Neutrophil (primary cell): ENCODE results near the gene SLC25A26.

Source experiments
- H3K27ac ChIP-seq: fragments of 200-600 bp; sonication (generic); 2 replicates; pipeline ENCODE4 v1.5.1; 2016; ENCODE audit warnings: mild to moderate bottlenecking, moderate library complexity
- H3K27me3 ChIP-seq: fragments of 200-600 bp; sonication (generic); 2 replicates; pipeline ENCODE4 v1.6.0; 2016; ENCODE audit warnings: mild to moderate bottlenecking
- H3K36me3 ChIP-seq: fragments of 200-600 bp; sonication (generic); 2 replicates; pipeline ENCODE4 v1.5.1; 2017
- H3K4me1 ChIP-seq, 2 experiments: fragments of 200-600 bp in 1 of 2; sonication (generic) in 1 of 2; 1 replicate in 1 of 2; 2 replicates in 1 of 2; pipeline versions ENCODE4 v1.5.1 to v1.6.1; 2013 to 2016; ENCODE audit warnings: low read depth in 1 of 2, low read length in 1 of 2, mild to moderate bottlenecking in 1 of 2, moderate library complexity in 1 of 2; ENCODE audit not compliant: control insufficient read depth in 1 of 2, insufficient read depth in 1 of 2
- H3K4me3 ChIP-seq, 2 experiments: fragments of 200-600 bp in 1 of 2; sonication (generic) in 1 of 2; 1 replicate in 1 of 2; 2 replicates in 1 of 2; pipeline ENCODE4 v1.5.1; 2013 to 2016; ENCODE audit warnings: low read depth in 1 of 2, low read length in 1 of 2, mild to moderate bottlenecking in 1 of 2, moderate library complexity in 1 of 2
- H3K9me3 ChIP-seq: fragments of 200-600 bp; sonication (generic); 2 replicates; pipeline ENCODE4 v1.5.1; 2016
- TF ChIP-seq, protein P1 (sequence below): fragments of 200-600 bp; sonication (generic); IDR thresholded peaks from 2 replicates; pipeline ENCODE4 v1.5.1; 2016; ENCODE audit warnings: antibody characterized with exemption

SLC25A26 gene

GRCh38 chr3:66362541-66362941 lies 141.7 kb downstream of the SLC25A26 start:
- Histone ChIP-seq H3K9me3 (no peaks in the 10 kb centered on the region), H3K4me3 (no peak overlapping the region), H3K4me1 (no peaks in the 10 kb centered on the region), H3K27ac (no peak overlapping the region), H3K36me3 (no peaks in the 10 kb centered on the region), H3K27me3 (no peaks in the 10 kb centered on the region)
- TF ChIP-seq, protein P1, sequence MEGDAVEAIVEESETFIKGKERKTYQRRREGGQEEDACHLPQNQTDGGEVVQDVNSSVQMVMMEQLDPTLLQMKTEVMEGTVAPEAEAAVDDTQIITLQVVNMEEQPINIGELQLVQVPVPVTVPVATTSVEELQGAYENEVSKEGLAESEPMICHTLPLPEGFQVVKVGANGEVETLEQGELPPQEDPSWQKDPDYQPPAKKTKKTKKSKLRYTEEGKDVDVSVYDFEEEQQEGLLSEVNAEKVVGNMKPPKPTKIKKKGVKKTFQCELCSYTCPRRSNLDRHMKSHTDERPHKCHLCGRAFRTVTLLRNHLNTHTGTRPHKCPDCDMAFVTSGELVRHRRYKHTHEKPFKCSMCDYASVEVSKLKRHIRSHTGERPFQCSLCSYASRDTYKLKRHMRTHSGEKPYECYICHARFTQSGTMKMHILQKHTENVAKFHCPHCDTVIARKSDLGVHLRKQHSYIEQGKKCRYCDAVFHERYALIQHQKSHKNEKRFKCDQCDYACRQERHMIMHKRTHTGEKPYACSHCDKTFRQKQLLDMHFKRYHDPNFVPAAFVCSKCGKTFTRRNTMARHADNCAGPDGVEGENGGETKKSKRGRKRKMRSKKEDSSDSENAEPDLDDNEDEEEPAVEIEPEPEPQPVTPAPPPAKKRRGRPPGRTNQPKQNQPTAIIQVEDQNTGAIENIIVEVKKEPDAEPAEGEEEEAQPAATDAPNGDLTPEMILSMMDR, result no peak

DNA sequence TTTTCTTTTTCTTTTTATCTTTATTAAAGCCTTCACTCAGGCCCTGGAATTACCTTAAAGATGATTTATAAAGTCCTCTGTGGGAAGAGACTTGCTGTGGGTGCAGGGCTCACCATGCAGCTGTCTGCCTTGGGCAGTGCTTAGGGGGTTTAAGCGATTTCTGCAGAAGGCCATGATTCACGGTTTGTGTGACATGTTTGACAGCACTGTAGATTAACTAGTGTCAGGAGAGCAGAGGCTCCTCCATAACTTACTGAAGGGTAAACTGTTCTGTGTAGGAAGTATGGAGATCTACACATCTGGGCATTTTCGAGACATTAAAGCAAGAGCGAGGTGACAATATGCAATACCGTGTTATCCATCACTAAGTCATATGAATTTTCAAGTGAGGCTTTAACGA lies 142.3 kb downstream of the SLC25A26 start:
- Histone ChIP-seq H3K9me3 (no peaks in the 10 kb centered on the region), H3K36me3 (no peaks in the 10 kb centered on the region), H3K4me1 (no peaks in the 10 kb centered on the region), H3K4me3 (no peak overlapping the region), H3K27me3 (no peaks in the 10 kb centered on the region), H3K27ac (no peak overlapping the region)
- TF ChIP-seq, protein P1, result no peak

- H3K4me3 ChIP-seq, result no peak overlapping the region
- TF ChIP-seq, protein P1, result no peak
Observed at GRCh38 chr3:66365080-66365479, 144.3 kb downstream of the SLC25A26 start.

GRCh38 chr3:66366747-66367146 lies 145.9 kb downstream of the SLC25A26 start:
- H3K4me1 ChIP-seq, result no peaks in the 10 kb centered on the region
- no peaks in the 10 kb centered on the region for H3K9me3 ChIP-seq
- H3K27ac ChIP-seq, result no peak overlapping the region
- TF ChIP-seq, protein P1, result no peak
- no peaks in the 10 kb centered on the region for H3K36me3 ChIP-seq
- no peaks in the 10 kb centered on the region for H3K27me3 ChIP-seq
- no peak overlapping the region for H3K4me3 ChIP-seq

More at GRCh38 chr3:66365080-66365479, 144.3 kb downstream of the SLC25A26 start:
- no peaks in the 10 kb centered on the region for H3K36me3 ChIP-seq
- H3K9me3 ChIP-seq, result no peaks in the 10 kb centered on the region
- no peaks in the 10 kb centered on the region for H3K4me1 ChIP-seq
- H3K27me3 ChIP-seq, result no peaks in the 10 kb centered on the region
- no peak overlapping the region for H3K27ac ChIP-seq

DNA sequence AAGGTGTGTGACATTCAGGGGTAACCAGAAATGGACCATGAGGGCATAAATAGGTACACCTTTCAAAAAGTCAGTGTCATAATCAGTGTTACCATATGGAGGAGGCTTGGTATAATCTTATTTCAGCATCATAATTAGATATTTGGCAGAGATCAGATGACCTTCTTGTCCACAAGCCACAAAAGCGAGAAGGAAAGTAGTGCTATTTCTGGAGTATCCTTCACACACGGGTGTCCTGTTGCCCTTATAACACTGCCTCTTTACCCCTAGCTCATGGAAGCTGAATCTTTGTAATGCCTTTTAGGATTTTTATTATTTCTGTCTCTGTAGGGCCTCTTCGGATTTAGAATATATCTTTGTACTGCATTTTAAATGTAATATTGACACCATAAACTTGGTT lies 147.2 kb downstream of the SLC25A26 start:
- H3K27me3 ChIP-seq, result no peaks in the 10 kb centered on the region
- no peaks in the 10 kb centered on the region for H3K36me3 ChIP-seq
- H3K4me1 ChIP-seq, result no peaks in the 10 kb centered on the region
- no peak overlapping the region for H3K4me3 ChIP-seq
- H3K9me3 ChIP-seq, result no peaks in the 10 kb centered on the region
- TF ChIP-seq, protein P1, result no peak
- H3K27ac ChIP-seq, result no peak overlapping the region

- Histone ChIP-seq H3K4me1 (no peaks in the 10 kb centered on the region), H3K27ac (no peak overlapping the region), H3K27me3 (no peaks in the 10 kb centered on the region), H3K4me3 (no peak overlapping the region), H3K36me3 (peaks cover 3% of the 10 kb centered on the region), H3K9me3 (no peaks in the 10 kb centered on the region)
- TF ChIP-seq, protein P1, result no peak
Observed at GRCh38 chr3:66370179-66370578, 149.4 kb downstream of the SLC25A26 start.
